Measurements from ENCODE around the gene EP400. TPM values are rescaled to one million over a fixed set of nuclear protein-coding genes. Genes with fewer than 3 reads are reported as not detected.

The EP400 gene
- total RNA-seq, 1 experiment from 2014 or later: 9.7 TPM

GRCh38 chr12:132061641-132062430 is 112.1 kb downstream of the EP400 start:
- Histone ChIP-seq H3K27ac (no peak overlapping the region), H3K4me3 (no peak overlapping the region), H3K36me3 (peaks cover 82% of the 10 kb centered on the region), H3K9me3 (replicated peaks) (no peaks in the 10 kb centered on the region), H3K27me3 (replicated peaks) (no peaks in the 10 kb centered on the region), H3K4me1 (replicated peaks) (no peaks in the 10 kb centered on the region)
- no peak for DNase-seq (ENCODE audit: low read depth in 1 of 2, low spot score in 2 of 2)

- Histone ChIP-seq H3K27me3 (replicated peaks) (no peaks in the 10 kb centered on the region), H3K4me1 (replicated peaks) (no peaks in the 10 kb centered on the region), H3K36me3 (peaks cover 82% of the 10 kb centered on the region), H3K9me3 (replicated peaks) (no peaks in the 10 kb centered on the region), H3K4me3 (no peak overlapping the region), H3K27ac (no peak overlapping the region)
- no peak for DNase-seq (ENCODE audit: low read depth in 1 of 2, low spot score in 2 of 2)
Observed at GRCh38 chr12:132062481-132062880, 112.7 kb downstream of the EP400 start.

GRCh38 chr12:132063491-132063890 is 113.7 kb downstream of the EP400 start:
- DNase-seq (ENCODE audit: low read depth in 1 of 2, low spot score in 2 of 2): no peak
- Histone ChIP-seq H3K27me3 (replicated peaks) (no peaks in the 10 kb centered on the region), H3K27ac (no peak overlapping the region), H3K4me3 (no peak overlapping the region), H3K4me1 (replicated peaks) (no peaks in the 10 kb centered on the region), H3K36me3 (peaks cover 85% of the 10 kb centered on the region), H3K9me3 (replicated peaks) (no peaks in the 10 kb centered on the region)

- Histone ChIP-seq H3K36me3 (peaks cover 89% of the 10 kb centered on the region), H3K27me3 (replicated peaks) (no peaks in the 10 kb centered on the region), H3K4me1 (replicated peaks) (no peaks in the 10 kb centered on the region), H3K9me3 (replicated peaks) (no peaks in the 10 kb centered on the region), H3K27ac (no peak overlapping the region), H3K4me3 (no peak overlapping the region)
- no peak for DNase-seq (ENCODE audit: low read depth in 1 of 2, low spot score in 2 of 2)
Observed at GRCh38 chr12:132064631-132065030, 114.9 kb downstream of the EP400 start.

- DNase-seq (ENCODE audit: low read depth in 1 of 2, low spot score in 2 of 2): no peak
- H3K4me3 ChIP-seq: no peak overlapping the region
- H3K27ac ChIP-seq: no peak overlapping the region
- no peaks in the 10 kb centered on the region for H3K9me3 ChIP-seq (replicated peaks)
- H3K27me3 ChIP-seq (replicated peaks): no peaks in the 10 kb centered on the region
- peaks cover 86% of the 10 kb centered on the region for H3K36me3 ChIP-seq
- H3K4me1 ChIP-seq (replicated peaks): no peaks in the 10 kb centered on the region
Observed at GRCh38 chr12:132065203-132065602, 115.5 kb downstream of the EP400 start.

GRCh38 chr12:132065609-132066344 is 116.0 kb downstream of the EP400 start:
- no peak overlapping the region for H3K4me3 ChIP-seq
- no peaks in the 10 kb centered on the region for H3K27me3 ChIP-seq (replicated peaks)
- DNase-seq (ENCODE audit: low read depth in 1 of 2, low spot score in 2 of 2): no peak
- no peak overlapping the region for H3K27ac ChIP-seq
- H3K9me3 ChIP-seq (replicated peaks): no peaks in the 10 kb centered on the region
- peaks cover 81% of the 10 kb centered on the region for H3K36me3 ChIP-seq
- no peaks in the 10 kb centered on the region for H3K4me1 ChIP-seq (replicated peaks)

- no peak for DNase-seq (ENCODE audit: low read depth in 1 of 2, low spot score in 2 of 2)
- H3K36me3 ChIP-seq: peaks cover 82% of the 10 kb centered on the region
- H3K4me1 ChIP-seq (replicated peaks): no peaks in the 10 kb centered on the region
Observed at GRCh38 chr12:132066345-132066685, 116.6 kb downstream of the EP400 start.

GRCh38 chr12:132066749-132067148 is 117.0 kb downstream of the EP400 start:
- Histone ChIP-seq H3K4me3 (no peak overlapping the region), H3K4me1 (replicated peaks) (no peaks in the 10 kb centered on the region), H3K27me3 (replicated peaks) (no peaks in the 10 kb centered on the region), H3K36me3 (peaks cover 80% of the 10 kb centered on the region), H3K27ac (no peak overlapping the region), H3K9me3 (replicated peaks) (no peaks in the 10 kb centered on the region)
- no peak for DNase-seq (ENCODE audit: low read depth in 1 of 2, low spot score in 2 of 2)

More at GRCh38 chr12:132066345-132066685, 116.6 kb downstream of the EP400 start:
- Histone ChIP-seq H3K9me3 (replicated peaks) (no peaks in the 10 kb centered on the region), H3K4me3 (no peak overlapping the region), H3K27me3 (replicated peaks) (no peaks in the 10 kb centered on the region), H3K27ac (no peak overlapping the region)

GRCh38 chr12:132067182-132067581 is 117.4 kb downstream of the EP400 start:
- Histone ChIP-seq H3K27ac (no peak overlapping the region), H3K9me3 (replicated peaks) (no peaks in the 10 kb centered on the region), H3K4me1 (replicated peaks) (no peaks in the 10 kb centered on the region), H3K36me3 (peaks cover 77% of the 10 kb centered on the region), H3K4me3 (no peak overlapping the region), H3K27me3 (replicated peaks) (no peaks in the 10 kb centered on the region)
- DNase-seq (ENCODE audit: low read depth in 1 of 2, low spot score in 2 of 2): no peak

GRCh38 chr12:132068250-132068649 is 118.5 kb downstream of the EP400 start:
- no peak for DNase-seq (ENCODE audit: low read depth in 1 of 2, low spot score in 2 of 2)
- peaks cover 71% of the 10 kb centered on the region for H3K36me3 ChIP-seq
- no peaks in the 10 kb centered on the region for H3K9me3 ChIP-seq (replicated peaks)
- no peaks in the 10 kb centered on the region for H3K4me1 ChIP-seq (replicated peaks)
- H3K27me3 ChIP-seq (replicated peaks): no peaks in the 10 kb centered on the region
- H3K4me3 ChIP-seq: no peak overlapping the region
- no peak overlapping the region for H3K27ac ChIP-seq

- no peaks in the 10 kb centered on the region for H3K9me3 ChIP-seq (replicated peaks)
- H3K4me1 ChIP-seq (replicated peaks): no peaks in the 10 kb centered on the region
- no peak overlapping the region for H3K27ac ChIP-seq
- peaks cover 69% of the 10 kb centered on the region for H3K36me3 ChIP-seq
- no peak for DNase-seq (ENCODE audit: low read depth in 1 of 2, low spot score in 2 of 2)
- no peak overlapping the region for H3K4me3 ChIP-seq
- no peaks in the 10 kb centered on the region for H3K27me3 ChIP-seq (replicated peaks)
Observed at GRCh38 chr12:132069336-132069985, 119.7 kb downstream of the EP400 start.

- no peak overlapping the region for H3K27ac ChIP-seq
- peaks cover 69% of the 10 kb centered on the region for H3K36me3 ChIP-seq
- no peaks in the 10 kb centered on the region for H3K9me3 ChIP-seq (replicated peaks)
- H3K27me3 ChIP-seq (replicated peaks): no peaks in the 10 kb centered on the region
- no peak overlapping the region for H3K4me3 ChIP-seq
- no peaks in the 10 kb centered on the region for H3K4me1 ChIP-seq (replicated peaks)
- DNase-seq (ENCODE audit: low read depth in 1 of 2, low spot score in 2 of 2): no peak
Observed at GRCh38 chr12:132070298-132070697, 120.6 kb downstream of the EP400 start.

- no peak overlapping the region for H3K4me3 ChIP-seq
- DNase-seq (ENCODE audit: low read depth in 1 of 2, low spot score in 2 of 2): no peak
- H3K9me3 ChIP-seq (replicated peaks): no peaks in the 10 kb centered on the region
- no peak overlapping the region for H3K27ac ChIP-seq
- no peaks in the 10 kb centered on the region for H3K27me3 ChIP-seq (replicated peaks)
- H3K36me3 ChIP-seq: peaks cover 72% of the 10 kb centered on the region
- no peaks in the 10 kb centered on the region for H3K4me1 ChIP-seq (replicated peaks)
Observed at GRCh38 chr12:132071040-132071810, 121.5 kb downstream of the EP400 start.

All from SJSA1 (cell line).